Gastrocnemius medialis (tissue), 4 donors: ENCODE results near the gene INAVA. TPM values are rescaled to one million over a fixed set of nuclear protein-coding genes. Genes with fewer than 3 reads are reported as not detected.

Experiments
- ATAC-seq, 2 donors: fragments of 150-250 bp; one replicate each; pipeline ENCODE4 v1.9.1; 2016
- DNase-seq, 2 donors: peaks; one replicate each; pipeline ENCODE4 v3.0.0-alpha.2; 2019
- H3K27ac ChIP-seq, 4 donors: fragments of 200-600 bp; sonication (generic); 1 replicate in 1 of 4; 2 replicates in 3 of 4; pipeline ENCODE4 v1.5.1; 2016 to 2018; ENCODE audit warnings: mild to moderate bottlenecking in 2 of 4, moderate library complexity in 1 of 4
- H3K27me3 ChIP-seq, 3 donors: fragments of 200-600 bp; sonication (generic) in 2 of 3; 1 replicate in 1 of 3; 2 replicates in 2 of 3; pipeline versions ENCODE4 v1.5.1 to v1.6.0; 2016 to 2019; ENCODE audit warnings: mild to moderate bottlenecking in 1 of 3, moderate library complexity in 1 of 3
- H3K36me3 ChIP-seq, 2 donors: fragments of 200-600 bp; sonication (generic) in 1 of 2; one replicate each; pipeline ENCODE4 v1.5.1; 2017 to 2018
- H3K4me1 ChIP-seq, 2 donors: fragments of 200-600 bp; sonication (generic) in 1 of 2; one replicate each; pipeline ENCODE4 v1.5.1; 2016 to 2017; ENCODE audit warnings: mild to moderate bottlenecking in 2 of 2
- H3K4me3 ChIP-seq, 4 donors: fragments of 200-600 bp; sonication (generic) in 3 of 4; 1 replicate in 1 of 4; 2 replicates in 3 of 4; pipeline ENCODE4 v1.5.1; 2016 to 2019; ENCODE audit warnings: mild to moderate bottlenecking in 2 of 4
- H3K9me3 ChIP-seq, 3 donors: fragments of 200-600 bp; sonication (generic) in 2 of 3; 1 replicate in 1 of 3; 2 replicates in 2 of 3; pipeline ENCODE4 v1.5.1; 2016 to 2019
- POLR2A ChIP-seq, 2 donors: fragments of 450-650 bp; IDR thresholded peaks; one replicate each; pipeline ENCODE4 v1.6.1; 2017; ENCODE audit warnings: antibody characterized with exemption in 2 of 2, mild to moderate bottlenecking in 2 of 2, moderate library complexity in 2 of 2
- in situ Hi-C, 4 donors: fragments of 200-750 bp; cut with MboI; loops; one replicate each; pipeline versions ENCODE4 v1.15.0 to v1.8.0; 2017; ENCODE audit warnings: low sequenced_read_pairs in 4 of 4
- intact Hi-C: fragments of 100-400 bp; cut with DNase I; formaldehyde crosslinking; loops from one replicate; pipeline ENCODE4 v1.15.1; 2023; ENCODE audit warnings: low total_unique reads
- total RNA-seq, 4 donors: library from RNA; depleted of rRNA; stranded (reverse); fragments of >200 nt; gene quantifications; one replicate each; pipeline versions ENCODE4 v1.1.0 to v1.2.3, GENCODE V29; 2016
- TF ChIP-seq, protein P1 (sequence below), 5 experiments: fragments of 450-650 bp in 3 of 5; fragments of 200-600 bp in 2 of 5; sonication (generic) in 2 of 5; IDR thresholded peaks in 4 of 5; conservative IDR thresholded peaks in 1 of 5; 1 replicate in 4 of 5; 2 replicates in 1 of 5; pipeline ENCODE4 v1.5.1; 2016 to 2019; ENCODE audit warnings: antibody characterized with exemption in 5 of 5, mild to moderate bottlenecking in 3 of 5, moderate library complexity in 3 of 5

The INAVA gene
- total RNA-seq, 4 donors from 2014 or later: 0.58 TPM; not detected in 3

DNA sequence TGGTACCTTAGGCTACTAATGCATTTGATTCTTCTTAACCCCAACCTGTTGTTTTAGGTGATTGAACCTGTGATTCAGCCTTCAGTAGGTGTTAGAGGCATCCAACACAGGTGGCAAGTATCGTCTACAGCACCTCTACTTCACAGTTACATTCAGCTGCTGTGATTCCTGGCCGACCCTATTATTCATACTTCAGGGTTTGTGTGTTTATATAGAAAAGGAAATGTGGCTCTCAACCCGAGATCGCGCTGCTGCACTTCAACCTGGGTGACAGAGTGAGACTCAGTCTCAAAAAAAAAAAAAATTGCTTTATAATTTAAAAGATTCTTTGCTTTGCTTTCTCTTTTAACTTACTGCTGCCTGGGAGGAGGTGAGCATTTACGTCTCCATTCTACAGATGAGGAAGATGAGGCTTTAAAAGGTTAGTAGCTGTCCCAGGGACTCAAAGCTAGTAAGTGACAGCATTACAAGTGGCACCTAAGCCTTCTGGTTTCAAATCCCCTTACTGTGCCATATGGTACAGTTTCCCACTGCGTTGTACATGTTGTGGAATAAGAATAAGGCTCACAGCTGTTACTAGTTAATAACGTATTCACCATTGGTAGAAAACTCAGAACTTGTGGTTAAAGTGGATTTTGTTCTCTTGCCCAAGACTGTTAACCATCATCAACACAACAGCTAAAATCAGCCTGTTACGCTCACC is 31.8 kb upstream of the INAVA start:
- in situ Hi-C loops (no loop called here), intact Hi-C loops (no loop called here)
- H3K27me3 ChIP-seq: no peaks in the 10 kb centered on the region
- peaks cover 9 to 15% of the 10 kb centered on the region in 2 donors for H3K4me1 ChIP-seq
- no peak overlapping the region for H3K27ac ChIP-seq
- ATAC-seq (no peak), DNase-seq (no peak)
- H3K36me3 ChIP-seq: peaks cover 3 to 14% of the 10 kb centered on the region in 2 donors
- no peaks in the 10 kb centered on the region for H3K9me3 ChIP-seq
- no peak overlapping the region for H3K4me3 ChIP-seq
- TF ChIP-seq, protein P1, sequence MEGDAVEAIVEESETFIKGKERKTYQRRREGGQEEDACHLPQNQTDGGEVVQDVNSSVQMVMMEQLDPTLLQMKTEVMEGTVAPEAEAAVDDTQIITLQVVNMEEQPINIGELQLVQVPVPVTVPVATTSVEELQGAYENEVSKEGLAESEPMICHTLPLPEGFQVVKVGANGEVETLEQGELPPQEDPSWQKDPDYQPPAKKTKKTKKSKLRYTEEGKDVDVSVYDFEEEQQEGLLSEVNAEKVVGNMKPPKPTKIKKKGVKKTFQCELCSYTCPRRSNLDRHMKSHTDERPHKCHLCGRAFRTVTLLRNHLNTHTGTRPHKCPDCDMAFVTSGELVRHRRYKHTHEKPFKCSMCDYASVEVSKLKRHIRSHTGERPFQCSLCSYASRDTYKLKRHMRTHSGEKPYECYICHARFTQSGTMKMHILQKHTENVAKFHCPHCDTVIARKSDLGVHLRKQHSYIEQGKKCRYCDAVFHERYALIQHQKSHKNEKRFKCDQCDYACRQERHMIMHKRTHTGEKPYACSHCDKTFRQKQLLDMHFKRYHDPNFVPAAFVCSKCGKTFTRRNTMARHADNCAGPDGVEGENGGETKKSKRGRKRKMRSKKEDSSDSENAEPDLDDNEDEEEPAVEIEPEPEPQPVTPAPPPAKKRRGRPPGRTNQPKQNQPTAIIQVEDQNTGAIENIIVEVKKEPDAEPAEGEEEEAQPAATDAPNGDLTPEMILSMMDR (IDR thresholded peaks at IDR 0.05 in 4 of 5, conservative IDR thresholded peaks at IDR 0.05 in 1 of 5): no peak
- no peak for TF ChIP-seq POLR2A (IDR thresholded peaks at IDR 0.05)

DNA sequence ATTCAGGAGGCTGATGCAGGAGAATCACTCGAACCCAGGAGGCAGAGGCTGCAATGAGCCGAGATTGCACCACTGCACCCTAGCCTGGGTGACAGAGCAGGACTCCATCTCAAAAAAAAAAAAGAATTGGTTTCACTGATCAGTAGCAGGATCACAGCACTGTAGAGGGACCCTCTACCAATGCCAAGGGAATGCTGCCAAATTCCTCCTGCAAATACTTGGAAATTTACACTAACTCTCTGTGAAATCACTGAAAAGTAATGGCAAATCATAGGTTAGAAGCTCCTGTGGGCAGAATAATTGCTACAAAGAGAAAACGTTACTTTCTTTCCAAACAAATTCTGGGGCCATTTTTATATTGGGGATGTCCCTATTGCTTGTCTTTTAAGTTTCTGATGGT is 28.6 kb upstream of the INAVA start:
- in situ Hi-C loops: no loop called here
- H3K4me1 ChIP-seq: peaks cover 12 to 15% of the 10 kb centered on the region in 2 donors
- H3K27me3 ChIP-seq: peaks cover 1 to 3% (median 1%) of the 10 kb centered on the region in 3 donors
- intact Hi-C loops: no loop called here
- H3K9me3 ChIP-seq: no peaks in the 10 kb centered on the region
- no peak overlapping the region for H3K27ac ChIP-seq
- ATAC-seq: no peak
- H3K36me3 ChIP-seq: peaks cover 0 to 6% of the 10 kb centered on the region in 2 donors
- TF ChIP-seq, protein P1 (IDR thresholded peaks at IDR 0.05 in 4 of 5, conservative IDR thresholded peaks at IDR 0.05 in 1 of 5): no peak
- no peak for TF ChIP-seq POLR2A (IDR thresholded peaks at IDR 0.05)
- peak overlapping the region in 1 of 4 donors; percentile 3 for H3K4me3 ChIP-seq
- no peak for DNase-seq

DNA sequence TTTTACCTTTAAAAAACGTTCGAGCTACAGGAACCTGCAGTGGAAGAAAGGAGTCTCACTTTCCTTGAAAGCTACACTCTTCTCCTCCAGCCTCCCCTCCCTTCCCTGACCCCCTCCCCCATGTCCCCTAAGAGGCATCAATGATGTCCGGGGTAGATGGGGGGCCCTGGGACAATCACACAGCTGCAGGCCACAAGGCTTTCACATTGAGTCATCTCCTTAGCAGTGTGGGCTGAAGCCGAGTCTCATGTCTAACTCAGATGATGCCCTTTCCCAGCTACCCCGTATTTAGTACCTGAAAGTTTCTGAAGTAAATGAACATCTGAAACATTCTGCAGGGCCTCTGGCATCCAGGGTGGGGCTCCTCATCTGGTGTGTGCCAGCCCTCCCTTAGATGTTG is 28.2 kb upstream of the INAVA start:
- peak overlapping the region in 2 of 4 donors; percentile 3 to 15 for H3K4me3 ChIP-seq
- in situ Hi-C loops (no loop called here), intact Hi-C loops (no loop called here)
- peaks cover 0 to 6% of the 10 kb centered on the region in 2 donors for H3K36me3 ChIP-seq
- ATAC-seq (no peak), DNase-seq (no peak)
- no peaks in the 10 kb centered on the region for H3K9me3 ChIP-seq
- H3K27me3 ChIP-seq: peaks cover 5 to 7% (median 6%) of the 10 kb centered on the region in 3 donors
- TF ChIP-seq, protein P1 (IDR thresholded peaks at IDR 0.05 in 4 of 5, conservative IDR thresholded peaks at IDR 0.05 in 1 of 5): no peak
- no peak for TF ChIP-seq POLR2A (IDR thresholded peaks at IDR 0.05)
- H3K27ac ChIP-seq: peak overlapping the region in 1 of 4 donors; percentile 67
- peaks cover 12 to 15% of the 10 kb centered on the region in 2 donors for H3K4me1 ChIP-seq

DNA sequence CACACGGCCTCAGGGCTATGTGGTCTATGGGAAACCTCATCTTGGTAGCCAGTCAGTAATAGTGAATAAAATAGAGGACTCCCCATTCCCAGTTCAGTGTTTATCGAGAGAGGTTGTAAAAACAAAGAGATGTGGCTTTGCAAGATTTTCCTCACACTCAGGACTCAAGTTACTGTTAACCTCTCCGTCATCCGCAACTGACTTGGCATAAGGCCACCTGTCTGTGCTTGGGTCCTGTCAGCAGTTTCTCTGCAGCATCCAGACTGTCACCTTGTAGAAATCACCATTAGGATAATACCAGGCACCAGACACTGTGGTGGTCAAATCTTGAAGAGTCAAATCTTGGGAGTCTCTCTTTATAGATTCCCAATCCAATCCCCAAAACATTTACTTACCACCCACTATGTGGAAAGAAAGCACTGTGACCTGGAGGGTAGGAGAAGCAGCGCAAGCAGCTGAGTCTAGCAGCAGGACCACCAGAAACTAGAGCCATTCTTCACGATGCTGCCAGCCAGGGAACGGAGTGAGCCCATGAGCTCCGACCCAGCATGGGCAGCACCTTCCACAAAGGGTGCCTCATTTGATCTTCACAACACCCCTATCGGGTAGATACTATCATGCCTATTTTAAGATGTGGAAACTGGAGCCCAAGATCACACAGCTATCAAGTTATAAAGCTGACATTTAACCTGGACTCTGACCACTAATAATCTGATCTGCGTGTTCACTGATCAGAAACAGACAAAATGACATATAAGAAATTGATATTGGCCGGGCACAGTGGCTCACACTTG is 27.5 kb upstream of the INAVA start:
- intact Hi-C loops (no loop called here), in situ Hi-C loops (no loop called here)
- peaks cover 9 to 11% (median 9%) of the 10 kb centered on the region in 3 donors for H3K27me3 ChIP-seq
- ATAC-seq (peak; percentile 45 to 75), DNase-seq (peak; percentile 14 to 47)
- no peaks in the 10 kb centered on the region for H3K9me3 ChIP-seq
- H3K27ac ChIP-seq: peak overlapping the region in 1 of 4 donors; percentile 67
- H3K4me1 ChIP-seq: peaks cover 12 to 15% of the 10 kb centered on the region in 2 donors
- TF ChIP-seq, protein P1 (IDR thresholded peaks at IDR 0.05 in 4 of 5, conservative IDR thresholded peaks at IDR 0.05 in 1 of 5): no peak
- TF ChIP-seq POLR2A (IDR thresholded peaks at IDR 0.05): no peak
- peak overlapping the region; percentile 3 to 39 (median 22) for H3K4me3 ChIP-seq
- peaks cover 0 to 6% of the 10 kb centered on the region in 2 donors for H3K36me3 ChIP-seq
